ENCODE measurements around the gene SZT2.

SZT2 gene

DNA sequence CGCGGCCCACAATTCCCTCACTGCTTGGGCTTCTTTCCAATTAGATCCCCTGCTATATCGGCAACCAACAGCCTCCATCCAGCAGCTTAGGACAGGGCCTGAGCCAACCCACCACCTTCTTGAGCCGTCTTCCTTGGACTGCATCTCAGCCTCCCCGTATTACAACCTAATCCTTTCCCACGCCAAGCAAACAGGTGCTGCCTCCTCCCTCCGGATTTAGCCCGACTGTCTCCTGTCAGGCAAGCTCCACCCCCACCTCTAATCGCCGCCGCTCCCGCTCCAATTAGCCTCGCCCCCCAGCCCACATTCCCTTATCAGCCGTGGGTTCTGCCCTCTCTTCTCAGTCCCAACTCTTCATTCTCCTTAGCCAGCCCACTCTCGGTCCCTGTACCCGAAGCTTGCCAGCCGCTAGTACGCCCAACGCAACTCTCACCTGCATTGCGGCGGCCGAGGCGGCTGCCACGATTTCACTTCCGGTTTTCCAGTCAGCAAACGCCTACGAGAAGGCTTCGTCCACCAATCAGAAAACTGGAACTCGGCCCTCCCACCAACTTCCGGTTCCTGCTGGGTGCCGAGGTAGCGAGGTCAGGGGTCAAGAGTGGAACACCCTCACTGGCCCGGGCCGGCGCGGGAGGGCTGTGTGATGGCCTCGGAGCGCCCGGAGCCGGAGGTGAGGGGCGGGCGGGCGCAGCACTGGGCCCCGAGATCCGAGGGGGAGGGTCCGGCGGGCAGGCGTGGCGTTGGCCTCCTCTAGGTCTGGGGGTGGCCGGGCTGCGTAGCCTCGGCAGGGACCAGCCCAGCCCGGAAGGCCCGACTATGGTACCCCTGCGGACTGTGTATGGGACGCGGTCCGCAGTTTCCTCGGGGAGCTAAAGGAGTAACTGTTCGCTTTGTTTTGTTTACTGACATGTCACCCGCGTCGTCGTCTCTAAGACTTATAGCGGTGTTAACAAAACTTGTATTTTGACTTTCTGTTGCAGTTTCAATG is at the start of gene SZT2, which contains the start of gene MED8:
Gene SZT2 (plus strand): TSS at position 574 of the 988 bp plus-strand sequence. CDS start 70 bp downstream, at position 644.
Gene MED8 (minus strand): TSS at position 475 of the 988 bp plus-strand sequence. CDS start 36 bp downstream, at position 439.
- Histone ChIP-seq H3K36me3 (replicated peaks; ENCODE audit: low read depth, low read length) (peaks cover 19% of the 10 kb centered on the region), H3K4me3 (ENCODE audit: low read length) (peak within 1 kb of the TSS; percentile 100), H3K27ac (ENCODE audit: low read length) (peak within 1 kb of the TSS; percentile 49), H2AFZ (ENCODE audit: low read depth, low read length) (peak within 1 kb of the TSS; percentile 56; the same call in 1 of the 2 replicates), H3K4me1 (ENCODE audit: low read length) (peaks cover 11% of the 10 kb centered on the region), H3K9me3 (ENCODE audit: insufficient read depth, low read length) (no peaks in the 10 kb centered on the region), H3K27me3 (ENCODE audit: low read depth, low read length) (no peaks in the 10 kb centered on the region), H3K4me2 (ENCODE audit: low read length) (peak within 1 kb of the TSS; percentile 98), H3K79me2 (ENCODE audit: low read length) (peaks cover 34% of the 10 kb centered on the region), H3K9ac (ENCODE audit: low read length) (peak within 1 kb of the TSS; percentile 89), H4K20me1 (ENCODE audit: insufficient read depth, low read length) (no peaks in the 10 kb centered on the region)
- TF ChIP-seq EZH2phosphoT487 (IDR thresholded peaks at IDR 0.05; ENCODE audit: low read depth): no peak
- TF ChIP-seq, protein P1, sequence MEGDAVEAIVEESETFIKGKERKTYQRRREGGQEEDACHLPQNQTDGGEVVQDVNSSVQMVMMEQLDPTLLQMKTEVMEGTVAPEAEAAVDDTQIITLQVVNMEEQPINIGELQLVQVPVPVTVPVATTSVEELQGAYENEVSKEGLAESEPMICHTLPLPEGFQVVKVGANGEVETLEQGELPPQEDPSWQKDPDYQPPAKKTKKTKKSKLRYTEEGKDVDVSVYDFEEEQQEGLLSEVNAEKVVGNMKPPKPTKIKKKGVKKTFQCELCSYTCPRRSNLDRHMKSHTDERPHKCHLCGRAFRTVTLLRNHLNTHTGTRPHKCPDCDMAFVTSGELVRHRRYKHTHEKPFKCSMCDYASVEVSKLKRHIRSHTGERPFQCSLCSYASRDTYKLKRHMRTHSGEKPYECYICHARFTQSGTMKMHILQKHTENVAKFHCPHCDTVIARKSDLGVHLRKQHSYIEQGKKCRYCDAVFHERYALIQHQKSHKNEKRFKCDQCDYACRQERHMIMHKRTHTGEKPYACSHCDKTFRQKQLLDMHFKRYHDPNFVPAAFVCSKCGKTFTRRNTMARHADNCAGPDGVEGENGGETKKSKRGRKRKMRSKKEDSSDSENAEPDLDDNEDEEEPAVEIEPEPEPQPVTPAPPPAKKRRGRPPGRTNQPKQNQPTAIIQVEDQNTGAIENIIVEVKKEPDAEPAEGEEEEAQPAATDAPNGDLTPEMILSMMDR (IDR thresholded peaks at IDR 0.05; ENCODE audit: low read depth, low read length): no peak

DNA sequence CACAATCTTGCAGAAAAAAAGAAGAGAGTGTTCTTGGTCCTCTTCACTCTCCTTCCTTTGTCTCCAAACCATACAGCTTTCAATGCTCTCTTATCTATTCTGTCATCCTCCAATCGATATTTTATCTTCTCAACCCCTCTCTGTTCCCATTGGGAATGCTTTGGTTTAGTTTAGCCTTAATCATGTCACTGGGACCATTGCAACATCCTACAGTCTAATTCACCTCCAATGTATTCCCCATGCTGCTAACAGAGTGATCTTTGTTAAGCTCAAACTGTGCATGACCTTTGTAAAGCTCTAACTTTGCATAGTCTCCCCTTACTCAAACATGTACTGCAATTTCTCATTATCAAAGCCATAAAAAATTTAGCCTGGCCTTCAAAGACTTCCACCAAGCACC is 49.1 kb upstream of the SZT2 start:
- Histone ChIP-seq H3K27ac (ENCODE audit: low read length) (no peak overlapping the region), H4K20me1 (ENCODE audit: insufficient read depth, low read length) (no peaks in the 10 kb centered on the region), H3K4me1 (ENCODE audit: low read length) (no peaks in the 10 kb centered on the region), H3K9me3 (ENCODE audit: insufficient read depth, low read length) (no peaks in the 10 kb centered on the region), H3K79me2 (ENCODE audit: low read length) (no peaks in the 10 kb centered on the region), H3K27me3 (ENCODE audit: low read depth, low read length) (no peaks in the 10 kb centered on the region), H3K4me2 (ENCODE audit: low read length) (no peak overlapping the region), H3K4me3 (ENCODE audit: low read length) (no peak overlapping the region), H3K9ac (ENCODE audit: low read length) (no peak overlapping the region), H2AFZ (ENCODE audit: low read depth, low read length) (no peak overlapping the region), H3K36me3 (replicated peaks; ENCODE audit: low read depth, low read length) (no peaks in the 10 kb centered on the region)
- TF ChIP-seq, protein P1 (IDR thresholded peaks at IDR 0.05; ENCODE audit: low read depth, low read length): no peak
- no peak for TF ChIP-seq EZH2phosphoT487 (IDR thresholded peaks at IDR 0.05; ENCODE audit: low read depth)

DNA sequence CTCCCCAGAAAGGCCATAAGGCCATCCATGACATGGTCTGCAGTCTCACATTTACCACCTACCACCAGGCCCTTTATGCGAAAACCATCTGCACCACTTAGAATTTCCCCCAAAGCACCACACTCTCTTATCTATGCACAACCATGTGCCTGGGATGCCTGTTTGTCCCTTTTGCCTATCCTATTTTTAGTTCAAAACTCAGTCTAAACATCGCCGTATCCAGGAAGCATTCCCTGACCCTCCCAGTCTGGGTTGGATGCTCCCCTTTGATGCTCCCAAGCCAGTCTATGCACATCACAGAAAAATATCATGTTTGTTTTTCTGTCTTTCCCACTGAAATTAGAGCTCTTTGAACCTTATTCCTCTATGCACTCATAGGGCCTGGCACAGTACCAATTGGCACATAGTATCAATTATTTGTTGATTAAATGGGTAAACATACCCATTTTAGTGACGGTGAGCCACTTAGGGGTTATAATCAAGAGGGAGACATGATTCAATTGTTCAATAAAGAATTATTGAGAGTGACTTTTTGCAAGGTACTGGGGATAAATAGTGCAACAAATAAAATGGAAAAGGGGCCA is 45.3 kb upstream of the SZT2 start:
- Histone ChIP-seq H3K79me2 (ENCODE audit: low read length) (no peaks in the 10 kb centered on the region), H3K4me1 (ENCODE audit: low read length) (no peaks in the 10 kb centered on the region), H3K4me2 (ENCODE audit: low read length) (no peak overlapping the region), H3K9ac (ENCODE audit: low read length) (no peak overlapping the region), H3K27me3 (ENCODE audit: low read depth, low read length) (no peaks in the 10 kb centered on the region), H3K9me3 (ENCODE audit: insufficient read depth, low read length) (no peaks in the 10 kb centered on the region), H3K27ac (ENCODE audit: low read length) (no peak overlapping the region), H2AFZ (ENCODE audit: low read depth, low read length) (no peak overlapping the region), H4K20me1 (ENCODE audit: insufficient read depth, low read length) (no peaks in the 10 kb centered on the region), H3K4me3 (ENCODE audit: low read length) (no peak overlapping the region), H3K36me3 (replicated peaks; ENCODE audit: low read depth, low read length) (no peaks in the 10 kb centered on the region)
- TF ChIP-seq, protein P1 (IDR thresholded peaks at IDR 0.05; ENCODE audit: low read depth, low read length): no peak
- TF ChIP-seq EZH2phosphoT487 (IDR thresholded peaks at IDR 0.05; ENCODE audit: low read depth): no peak

- no peak overlapping the region for H3K9ac ChIP-seq (ENCODE audit: low read length)
- no peak overlapping the region for H3K4me3 ChIP-seq (ENCODE audit: low read length)
- no peak overlapping the region for H3K4me2 ChIP-seq (ENCODE audit: low read length)
- no peaks in the 10 kb centered on the region for H3K27me3 ChIP-seq (ENCODE audit: low read depth, low read length)
- TF ChIP-seq, protein P1 (IDR thresholded peaks at IDR 0.05; ENCODE audit: low read depth, low read length): no peak
- TF ChIP-seq EZH2phosphoT487 (IDR thresholded peaks at IDR 0.05; ENCODE audit: low read depth): no peak
- no peaks in the 10 kb centered on the region for H3K36me3 ChIP-seq (replicated peaks; ENCODE audit: low read depth, low read length)
- no peak overlapping the region for H2AFZ ChIP-seq (ENCODE audit: low read depth, low read length)
- H3K27ac ChIP-seq (ENCODE audit: low read length): no peak overlapping the region
- H4K20me1 ChIP-seq (ENCODE audit: insufficient read depth, low read length): no peaks in the 10 kb centered on the region
- no peaks in the 10 kb centered on the region for H3K79me2 ChIP-seq (ENCODE audit: low read length)
- H3K9me3 ChIP-seq (ENCODE audit: insufficient read depth, low read length): no peaks in the 10 kb centered on the region
- H3K4me1 ChIP-seq (ENCODE audit: low read length): no peaks in the 10 kb centered on the region
Observed at GRCh38 chr1:43345120-43345519, 44.6 kb upstream of the SZT2 start.

Measured in OCI-LY3 (cell line).